Kidney (tissue), 14 donors: ENCODE data around the gene TSPAN3. TPM values are rescaled to one million over a fixed set of nuclear protein-coding genes. Genes with fewer than 3 reads are reported as not detected.

Experiments used
- DNase-seq, 5 donors: peaks; one replicate each; pipeline ENCODE4 v3.0.0-alpha.2; 2013 to 2020
- FAIRE-seq: peaks from 2 replicates; lab custom pipeline; 2012; peaks lifted over from hg19 to GRCh38; lab: Jason Lieb, UNC
- H3K27ac ChIP-seq, 2 donors: one replicate each; pipeline ENCODE4 v1.7.0; 2013; ENCODE audit warnings: low read depth in 2 of 2, low read length in 2 of 2, inconsistent platforms in 1 of 2
- H3K27me3 ChIP-seq: one replicate; pipeline ENCODE4 v1.7.1; 2013; ENCODE audit warnings: low read length, inconsistent platforms; ENCODE audit not compliant: control insufficient read depth, insufficient read depth
- H3K36me3 ChIP-seq, 3 donors: one replicate each; pipeline versions ENCODE4 v1.7.0 to v1.7.1; 2013; ENCODE audit warnings: low read length in 3 of 3, control low read depth in 1 of 3, inconsistent platforms in 1 of 3; ENCODE audit not compliant: insufficient read depth in 3 of 3, control insufficient read depth in 2 of 3
- H3K4me1 ChIP-seq, 3 donors: one replicate each; pipeline versions ENCODE4 v1.7.0 to v1.7.1; 2013; ENCODE audit warnings: low read length in 3 of 3, inconsistent platforms in 1 of 3, low read depth in 1 of 3; ENCODE audit not compliant: control insufficient read depth in 2 of 3, insufficient read depth in 2 of 3
- H3K4me3 ChIP-seq, 3 donors: one replicate each; pipeline versions ENCODE4 v1.7.0 to v1.8.1; 2013; ENCODE audit warnings: low read length in 3 of 3, control low read depth in 1 of 3, inconsistent platforms in 1 of 3
- H3K9ac ChIP-seq, 3 donors: one replicate each; pipeline versions ENCODE4 v1.7.0 to v1.7.1; 2013; ENCODE audit warnings: low read length in 3 of 3, control low read depth in 1 of 3, inconsistent platforms in 1 of 3
- H3K9me3 ChIP-seq, 3 donors: one replicate each; pipeline versions ENCODE4 v1.7.0 to v1.7.1; 2013; ENCODE audit warnings: low read length in 3 of 3, control low read depth in 1 of 3, inconsistent platforms in 1 of 3; ENCODE audit not compliant: control insufficient read depth in 2 of 3, insufficient read depth in 1 of 3
- CTCF ChIP-seq: IDR thresholded peaks from 3 replicates; pipeline ENCODE4 v1.5.1; 2012; ENCODE audit warnings: mild to moderate bottlenecking, moderate library complexity, borderline replicate concordance; ENCODE audit not compliant: insufficient read depth; ENCODE audit errors: extremely low read depth
- intact Hi-C: fragments of 100-400 bp; cut with DNase I; formaldehyde crosslinking; loops from one replicate; pipeline ENCODE4 v1.11.1; 2022
- polyA plus RNA-seq: library from polyadenylated mRNA; stranded (reverse); fragments of 350-450 nt; fragmentation: Illumina TruSeq; extraction: RNeasy Lipid Tissue Mini Kit (QIAGEN cat#74804); gene quantifications from one replicate; pipeline ENCODE4 v1.2.3, GENCODE V29; 2014; ENCODE audit warnings: low read depth, low replicate concordance; ENCODE audit not compliant: insufficient read depth
- total RNA-seq: library from RNA; stranded (reverse); fragmentation: NEBNext Ultra II Directional; extraction: Animal tissue kit (Norgen Biotek cat#: 25700); gene quantifications from one replicate; pipeline ENCODE4 v1.2.1, GENCODE V29; 2021
- donor health status: control.
- donor health status: control.
- donor health status: control.
- donor health status: control.
- donor health status: control.
- donor health status: DM: yes; HTN: yes; CAD: no.
- donor health status: Normal renal cell carcinoma (clear cell type).

The TSPAN3 gene
- total and polyA plus RNA-seq, 2 donors from 2014 or later: 245 to 273 TPM

GRCh38 chr15:77032052-77032646 lies 38.8 kb downstream of the TSPAN3 start:
- Histone ChIP-seq H3K4me1 (peaks cover 0 to 5% (median 0%) of the 10 kb centered on the region in 3 donors), H3K27me3 (no peaks in the 10 kb centered on the region), H3K27ac (no peak overlapping the region), H3K9ac (no peak overlapping the region), H3K4me3 (no peak overlapping the region), H3K9me3 (no peaks in the 10 kb centered on the region), H3K36me3 (peaks cover 0 to 2% (median 0%) of the 10 kb centered on the region in 3 donors)
- DNase-seq (peak in 2 of 5 donors; percentile 10 to 74), FAIRE-seq (no peak)
- TF ChIP-seq CTCF: no peak
- intact Hi-C loops: no loop called here

GRCh38 chr15:77031376-77032050 lies 39.4 kb downstream of the TSPAN3 start:
- no peaks in the 10 kb centered on the region for H3K36me3 ChIP-seq
- peak in 3 of 5 donors; percentile 35 to 67 (median 41) for DNase-seq
- H3K9ac ChIP-seq: no peak overlapping the region
- intact Hi-C loops: no loop called here
- no peaks in the 10 kb centered on the region for H3K27me3 ChIP-seq
- peaks cover 0 to 5% (median 0%) of the 10 kb centered on the region in 3 donors for H3K4me1 ChIP-seq
- no peaks in the 10 kb centered on the region for H3K9me3 ChIP-seq
- H3K4me3 ChIP-seq: no peak overlapping the region
- TF ChIP-seq CTCF: no peak
- no peak for FAIRE-seq
- no peak overlapping the region for H3K27ac ChIP-seq

GRCh38 chr15:77030928-77031375 lies 40.0 kb downstream of the TSPAN3 start:
- peak in 3 of 5 donors; percentile 9 to 52 (median 47) for DNase-seq
- H3K4me3 ChIP-seq: no peak overlapping the region
- H3K36me3 ChIP-seq: no peaks in the 10 kb centered on the region
- peaks cover 0 to 5% (median 0%) of the 10 kb centered on the region in 3 donors for H3K4me1 ChIP-seq
- H3K9me3 ChIP-seq: no peaks in the 10 kb centered on the region
- H3K27ac ChIP-seq: no peak overlapping the region
- intact Hi-C loops: no loop called here
- no peak for TF ChIP-seq CTCF
- H3K9ac ChIP-seq: no peak overlapping the region
- no peaks in the 10 kb centered on the region for H3K27me3 ChIP-seq
- FAIRE-seq: no peak
